Measurements from ENCODE around the gene LEP.

LEP gene

GRCh38 chr7:128266883-128267594, 26.0 kb downstream of the LEP start:
- no peak for TF ChIP-seq ZFX (IDR thresholded peaks at IDR 0.05; ENCODE audit: borderline replicate concordance)
- TF ChIP-seq, protein P1, sequence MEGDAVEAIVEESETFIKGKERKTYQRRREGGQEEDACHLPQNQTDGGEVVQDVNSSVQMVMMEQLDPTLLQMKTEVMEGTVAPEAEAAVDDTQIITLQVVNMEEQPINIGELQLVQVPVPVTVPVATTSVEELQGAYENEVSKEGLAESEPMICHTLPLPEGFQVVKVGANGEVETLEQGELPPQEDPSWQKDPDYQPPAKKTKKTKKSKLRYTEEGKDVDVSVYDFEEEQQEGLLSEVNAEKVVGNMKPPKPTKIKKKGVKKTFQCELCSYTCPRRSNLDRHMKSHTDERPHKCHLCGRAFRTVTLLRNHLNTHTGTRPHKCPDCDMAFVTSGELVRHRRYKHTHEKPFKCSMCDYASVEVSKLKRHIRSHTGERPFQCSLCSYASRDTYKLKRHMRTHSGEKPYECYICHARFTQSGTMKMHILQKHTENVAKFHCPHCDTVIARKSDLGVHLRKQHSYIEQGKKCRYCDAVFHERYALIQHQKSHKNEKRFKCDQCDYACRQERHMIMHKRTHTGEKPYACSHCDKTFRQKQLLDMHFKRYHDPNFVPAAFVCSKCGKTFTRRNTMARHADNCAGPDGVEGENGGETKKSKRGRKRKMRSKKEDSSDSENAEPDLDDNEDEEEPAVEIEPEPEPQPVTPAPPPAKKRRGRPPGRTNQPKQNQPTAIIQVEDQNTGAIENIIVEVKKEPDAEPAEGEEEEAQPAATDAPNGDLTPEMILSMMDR (IDR thresholded peaks at IDR 0.05), result no peak
- no peak overlapping the region for H3K27ac ChIP-seq

DNA sequence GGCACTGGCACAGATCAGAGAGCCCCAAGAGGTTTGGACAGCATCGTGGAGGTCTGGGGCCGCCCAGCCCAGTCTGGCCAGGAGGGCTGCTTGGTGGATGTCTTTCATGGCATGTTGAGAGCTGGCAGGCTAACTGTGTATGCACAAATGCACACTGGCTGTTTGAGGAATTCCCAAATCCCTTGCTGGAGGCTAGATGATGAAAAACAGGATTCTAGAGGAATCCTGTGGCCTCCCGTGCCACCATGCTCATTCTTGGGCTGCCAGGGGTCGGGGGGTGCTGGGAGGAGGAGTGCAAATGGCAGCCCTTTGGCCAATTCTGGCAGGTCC, 26.5 kb downstream of the LEP start:
- H3K27ac ChIP-seq, result no peak overlapping the region
- TF ChIP-seq, protein P1 (IDR thresholded peaks at IDR 0.05), result no peak
- no peak for TF ChIP-seq ZFX (IDR thresholded peaks at IDR 0.05; ENCODE audit: borderline replicate concordance)

- TF ChIP-seq ZFX (IDR thresholded peaks at IDR 0.05; ENCODE audit: borderline replicate concordance), result no peak
- TF ChIP-seq, protein P1 (IDR thresholded peaks at IDR 0.05), result no peak
- H3K27ac ChIP-seq, result no peak overlapping the region
These were observed 27.2 kb downstream of the LEP start for GRCh38 chr7:128268233-128268632.

- TF ChIP-seq, protein P1 (IDR thresholded peaks at IDR 0.05), result no peak
- TF ChIP-seq ZFX (IDR thresholded peaks at IDR 0.05; ENCODE audit: borderline replicate concordance), result no peak
- no peak overlapping the region for H3K27ac ChIP-seq
These were observed 29.8 kb downstream of the LEP start for GRCh38 chr7:128270826-128271272.

DNA sequence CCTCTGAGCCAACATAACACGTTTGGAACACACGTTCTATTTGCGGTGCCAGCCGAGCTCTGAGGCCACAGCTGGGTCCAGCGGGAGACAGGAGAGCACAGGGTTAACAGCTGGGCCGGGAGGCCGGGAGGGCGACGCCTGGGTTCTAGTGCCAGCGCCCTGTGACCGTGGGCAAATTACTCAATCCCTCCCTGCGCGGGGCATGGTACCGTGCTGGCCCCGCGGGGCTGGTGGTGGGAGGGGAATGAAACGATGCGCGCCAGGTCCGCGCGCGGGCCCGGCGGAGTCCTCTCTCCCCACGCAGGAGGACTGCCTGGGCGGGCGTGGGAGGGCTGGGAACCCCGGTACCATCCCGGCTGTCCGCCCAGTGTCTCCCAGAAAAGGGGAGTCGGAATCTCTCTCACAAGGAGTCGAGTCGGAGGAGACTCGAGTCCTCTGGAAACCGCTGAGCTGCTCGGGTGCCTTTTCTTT, 30.4 kb downstream of the LEP start:
- TF ChIP-seq, protein P1 (IDR thresholded peaks at IDR 0.05), result no peak

DNA sequence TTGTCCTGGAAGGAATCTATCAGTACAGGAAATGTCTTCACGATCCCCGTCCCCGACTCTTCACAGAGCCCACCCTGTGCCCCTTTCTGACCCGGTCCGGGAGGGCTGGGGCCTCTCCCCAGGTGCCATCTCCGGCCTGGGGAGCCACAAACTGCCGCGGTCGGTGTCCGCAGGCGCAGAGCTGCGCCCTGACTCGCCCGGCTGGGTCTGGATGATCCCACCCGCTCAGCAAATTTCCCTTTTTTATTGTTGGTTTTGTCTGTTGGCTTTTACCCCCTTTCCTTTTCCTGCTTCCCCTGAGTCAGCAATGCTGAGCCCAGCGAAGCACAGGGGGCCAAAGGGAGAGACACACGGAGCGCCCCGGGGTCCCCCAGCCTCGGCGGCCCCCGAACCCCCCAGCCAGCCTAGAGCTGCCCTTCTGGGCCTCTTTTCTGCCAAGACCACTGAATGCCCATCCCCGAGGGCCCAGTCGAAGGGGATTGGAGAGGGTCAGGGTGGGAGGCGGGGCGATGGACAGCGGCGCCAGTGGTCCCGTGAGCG, 30.9 kb downstream of the LEP start:
- TF ChIP-seq, protein P1 (IDR thresholded peaks at IDR 0.05), result no peak
- TF ChIP-seq ZFX (IDR thresholded peaks at IDR 0.05; ENCODE audit: borderline replicate concordance), result no peak
- no peak overlapping the region for H3K27ac ChIP-seq

More for the DNA sequence above, 30.4 kb downstream of the LEP start:
- H3K27ac ChIP-seq, result no peak overlapping the region

DNA sequence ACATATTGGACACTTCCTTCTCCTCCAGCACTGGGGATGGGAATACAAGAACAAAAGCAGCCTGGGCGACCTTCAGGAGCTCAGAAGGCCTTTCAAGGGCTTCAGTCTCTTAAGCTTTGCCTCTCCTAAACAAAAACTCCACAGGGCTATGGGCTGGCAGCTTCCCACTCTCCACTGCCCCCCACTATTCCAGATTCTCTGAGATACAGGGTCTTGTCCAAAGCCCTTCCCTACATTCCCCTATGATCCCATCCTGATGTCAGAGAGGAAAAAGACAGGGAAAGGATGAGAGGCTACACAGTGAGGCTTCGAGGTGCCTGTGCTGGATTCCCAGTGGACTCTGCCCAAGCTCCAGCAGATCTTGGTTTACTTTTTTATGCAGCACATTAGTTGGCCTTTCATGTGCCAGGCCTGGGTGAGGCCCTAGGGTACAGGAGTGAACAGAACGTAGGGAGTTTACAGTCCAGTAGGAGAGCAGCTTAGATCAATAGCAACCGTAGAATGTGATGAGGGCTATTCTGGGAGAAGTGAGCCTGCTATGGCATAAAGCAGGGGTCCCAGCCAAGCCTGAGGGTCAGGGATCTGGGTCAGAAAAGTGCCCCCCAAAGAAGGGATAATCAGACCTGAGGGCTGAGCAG, 33.3 kb downstream of the LEP start:
- no peak overlapping the region for H3K27ac ChIP-seq
- TF ChIP-seq, protein P1 (IDR thresholded peaks at IDR 0.05), result no peak
- no peak for TF ChIP-seq ZFX (IDR thresholded peaks at IDR 0.05; ENCODE audit: borderline replicate concordance)
